Astrocyte of the spinal cord (primary cell): ENCODE measurements around the gene LRRFIP1.

Experiments
- DNase-seq: peaks from one replicate; pipeline ENCODE4 v3.0.0; 2011; ENCODE audit warnings: low read depth, low spot score
- H3K4me3 ChIP-seq: 2 replicates; pipeline ENCODE4 v1.5.1; 2011; ENCODE audit warnings: low read depth, mild to moderate bottlenecking, low read length, moderate library complexity
- CTCF ChIP-seq: IDR thresholded peaks from 2 replicates; pipeline ENCODE4 v1.5.1; 2012; ENCODE audit warnings: low read depth, mild to moderate bottlenecking, low read length, inconsistent platforms
- in situ Hi-C: cut with HindIII; loops from 2 replicates; pipeline ENCODE4 v1.10.0; 2017; ENCODE audit warnings: low sequenced_read_pairs

The LRRFIP1 gene

GRCh38 chr2:237743561-237744269 is 116.3 kb downstream of the LRRFIP1 start:
- DNase-seq = peak; percentile 23
- peak; percentile 30 for TF ChIP-seq CTCF
- in situ Hi-C loops = no loop called here
- H3K4me3 ChIP-seq = no peak overlapping the region

- no peak for TF ChIP-seq CTCF
- in situ Hi-C loops = no loop called here
- no peak overlapping the region for H3K4me3 ChIP-seq
- no peak for DNase-seq
Measured at GRCh38 chr2:237744270-237744612, 116.9 kb downstream of the LRRFIP1 start.

GRCh38 chr2:237744613-237745249 is 117.3 kb downstream of the LRRFIP1 start:
- in situ Hi-C loops = no loop called here
- no peak overlapping the region for H3K4me3 ChIP-seq
- peak; percentile 99 for TF ChIP-seq CTCF
- peak; percentile 64 for DNase-seq

- in situ Hi-C loops = no loop called here
- TF ChIP-seq CTCF = no peak
- H3K4me3 ChIP-seq = no peak overlapping the region
- DNase-seq = no peak
Measured at GRCh38 chr2:237745250-237745613, 117.8 kb downstream of the LRRFIP1 start.

- in situ Hi-C loops = no loop called here
- no peak for DNase-seq
- TF ChIP-seq CTCF = no peak
- H3K4me3 ChIP-seq = no peak overlapping the region
Measured at GRCh38 chr2:237746302-237747080, 119.1 kb downstream of the LRRFIP1 start.

GRCh38 chr2:237747189-237747588 is 119.8 kb downstream of the LRRFIP1 start:
- no peak for DNase-seq
- in situ Hi-C loops = no loop called here
- H3K4me3 ChIP-seq = no peak overlapping the region
- no peak for TF ChIP-seq CTCF
